HG02623 (cell line): Measurements from ENCODE around the gene GALNT7.
"Not testable (repeated sequence)": the region's sequence is repeated elsewhere in the genome, so short reads cannot be mapped to it uniquely, and the experiment has no call there.

ENCODE experiments used
- ATAC-seq: cut with Tn5 transposase; IDR thresholded peaks from one replicate; pipeline ENCODE4 v1.9.1; 2021; ENCODE audit warnings: moderate library complexity; ENCODE audit not compliant: unreplicated experiment

GALNT7 gene

DNA sequence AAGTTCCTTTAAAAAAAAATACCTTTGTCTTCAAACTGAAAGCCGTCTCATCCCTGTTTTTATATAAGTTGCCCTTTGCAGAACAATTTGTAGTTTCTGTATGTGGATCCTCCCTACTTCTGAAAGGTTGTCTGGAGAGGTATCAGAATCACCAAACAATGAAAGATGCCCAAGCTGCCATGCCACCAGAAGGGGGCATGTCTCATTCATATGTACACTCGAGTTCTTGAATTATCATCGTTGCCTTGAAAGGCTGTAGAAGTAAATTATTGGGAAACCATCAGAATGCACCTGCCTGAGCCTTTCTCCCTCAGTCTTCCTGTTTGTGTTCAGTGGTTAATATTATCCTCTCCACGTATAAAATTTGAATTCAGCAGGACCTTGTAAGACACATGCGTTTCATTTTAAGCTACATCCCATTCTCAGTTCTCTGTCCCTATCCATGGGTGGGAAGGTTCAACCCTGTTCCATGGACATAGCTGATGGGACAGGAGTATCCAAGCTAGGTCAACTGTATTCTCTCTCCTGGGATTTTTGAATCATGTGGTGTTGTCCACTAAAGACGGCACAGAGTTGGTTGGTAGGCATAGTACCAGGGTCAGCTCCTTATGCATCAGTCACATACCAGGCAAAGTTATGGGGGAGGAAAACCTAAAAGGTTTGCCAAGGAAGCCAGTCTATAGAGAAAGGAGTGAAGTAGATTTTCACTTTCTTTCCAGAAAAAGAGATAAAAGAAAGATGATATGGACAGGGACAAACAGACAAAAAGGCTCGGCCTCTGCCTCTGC, 24.0 kb downstream of the GALNT7 start:
- no peak for ATAC-seq

DNA sequence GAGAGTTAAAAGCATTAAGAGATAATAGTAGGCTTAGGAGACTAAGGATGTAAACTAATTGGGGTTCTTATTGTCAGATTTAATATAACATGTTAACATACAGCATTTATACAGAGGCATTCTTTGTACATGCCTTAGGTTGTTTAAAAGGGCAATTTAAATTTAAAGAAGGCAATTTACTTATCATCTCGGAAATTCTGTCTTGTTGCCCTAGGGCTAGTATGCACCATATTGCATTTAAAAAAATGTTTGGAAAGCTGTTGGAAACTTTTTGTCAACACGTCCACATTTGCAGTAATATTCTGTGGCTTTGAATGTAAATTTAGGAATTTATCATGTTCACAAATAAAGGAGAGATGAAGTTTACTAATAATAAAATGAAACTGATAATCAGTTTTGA, 25.5 kb downstream of the GALNT7 start:
- no peak for ATAC-seq

DNA sequence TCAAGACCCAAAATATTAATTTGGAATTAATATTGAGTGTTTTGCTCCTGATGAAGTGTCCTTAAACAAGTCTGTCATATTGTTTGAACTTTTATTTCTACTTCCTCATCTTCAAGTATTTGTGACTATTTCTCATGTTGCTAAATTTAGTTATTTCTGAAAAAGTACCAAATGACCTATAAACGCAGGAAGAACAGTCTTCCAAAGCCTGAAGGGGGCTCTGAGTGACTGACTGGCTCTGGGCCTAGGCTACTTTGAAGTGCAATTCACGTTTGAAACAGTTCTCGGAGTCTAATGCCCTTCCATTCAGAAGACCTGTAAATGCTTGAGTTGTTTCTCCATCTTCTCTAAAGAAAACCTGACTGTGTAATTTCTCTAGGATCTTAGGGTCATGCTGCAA, 26.5 kb downstream of the GALNT7 start:
- ATAC-seq: no peak

DNA sequence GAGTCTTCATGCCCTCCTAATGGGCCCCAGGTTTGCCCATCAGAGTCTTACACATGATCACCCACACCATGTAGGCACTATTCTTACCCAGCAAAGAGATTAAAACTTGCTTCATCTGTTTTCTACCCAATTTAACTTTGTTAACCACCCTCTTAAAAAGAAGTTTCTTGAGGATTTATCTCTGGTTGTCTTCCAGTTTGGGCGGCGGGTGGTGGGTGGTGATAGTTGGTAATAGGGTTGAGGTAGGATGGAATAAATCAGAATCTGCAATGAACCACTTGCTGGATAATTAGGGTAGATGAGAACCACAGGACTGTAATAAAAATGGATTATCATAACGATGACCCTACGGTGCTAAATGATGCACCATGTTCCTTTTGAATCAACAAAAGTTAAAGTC, 30.9 kb downstream of the GALNT7 start:
- no peak for ATAC-seq

DNA sequence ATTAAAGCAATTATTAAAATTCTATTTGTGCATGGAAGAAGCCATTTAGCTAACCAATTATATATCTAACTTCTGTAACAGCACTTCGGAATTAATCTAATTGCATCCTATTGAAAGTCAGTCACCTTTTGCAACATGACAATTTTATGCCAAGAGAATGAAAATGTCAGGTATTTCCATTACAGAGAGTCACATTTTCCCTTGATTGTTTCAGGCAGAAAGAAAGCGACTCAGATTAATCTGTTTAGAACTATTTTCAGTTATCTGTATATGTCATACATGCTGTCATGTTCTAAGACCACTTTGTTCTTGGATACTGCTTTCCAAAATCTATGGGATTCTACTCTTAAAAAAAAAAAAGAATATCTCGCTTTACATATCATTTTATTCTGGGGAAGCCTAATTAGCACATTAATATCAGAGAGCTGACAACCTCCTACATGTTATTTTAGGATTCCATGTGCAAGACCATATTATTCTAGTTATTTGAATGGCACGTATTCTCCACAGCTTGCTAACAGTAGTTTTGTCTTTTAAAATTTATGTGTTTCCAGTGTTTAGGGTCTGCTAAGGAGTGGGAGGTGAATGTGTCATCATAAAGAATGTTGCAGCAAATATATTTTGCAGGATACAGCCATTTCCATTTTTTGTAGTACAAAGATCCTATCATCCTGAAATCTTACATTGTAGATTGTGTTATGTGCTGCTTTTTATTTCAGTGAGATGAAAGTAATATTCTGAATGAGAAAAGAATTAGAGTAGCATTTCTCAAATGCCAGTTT, 31.7 kb downstream of the GALNT7 start:
- ATAC-seq: no peak

DNA sequence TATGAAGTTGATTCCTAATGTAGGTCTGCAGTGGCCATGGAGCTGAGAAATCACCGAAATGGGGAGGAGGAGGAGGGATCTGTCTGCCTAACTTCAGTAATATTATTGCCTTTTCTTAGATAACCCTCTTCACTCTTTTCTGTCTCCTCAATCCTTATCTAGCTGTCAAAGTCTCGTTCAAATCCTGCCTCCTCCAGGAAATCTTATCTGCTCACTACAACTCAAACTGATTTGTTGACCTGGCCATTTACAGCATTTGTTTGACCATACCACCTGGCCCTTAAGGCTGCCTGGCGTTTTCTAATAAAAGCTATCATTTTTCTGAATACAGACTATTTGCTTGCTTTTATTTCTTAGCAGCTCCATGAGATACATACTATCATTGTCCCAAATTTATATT, 33.8 kb downstream of the GALNT7 start:
- no peak for ATAC-seq

DNA sequence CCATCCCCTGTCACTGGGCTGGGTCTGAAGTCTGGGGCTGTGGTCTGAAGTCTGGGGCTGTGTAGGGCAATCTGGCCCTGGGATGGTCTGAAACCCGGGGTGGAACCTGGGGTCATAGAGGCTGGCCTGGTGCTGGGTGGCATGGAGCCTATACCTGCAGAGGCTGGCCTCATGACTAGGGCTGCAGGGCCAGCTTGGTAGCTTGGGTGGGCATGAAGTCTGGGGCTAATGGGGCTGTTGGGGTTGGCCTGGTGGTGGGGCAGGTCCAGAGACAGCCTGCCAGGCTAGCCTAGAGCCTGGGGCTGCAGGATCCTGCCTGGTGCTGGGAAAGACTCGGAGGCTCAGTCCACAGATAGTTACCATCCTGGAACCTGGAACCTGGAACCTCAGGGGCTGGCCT, 37.0 kb downstream of the GALNT7 start:
- ATAC-seq: no peak

DNA sequence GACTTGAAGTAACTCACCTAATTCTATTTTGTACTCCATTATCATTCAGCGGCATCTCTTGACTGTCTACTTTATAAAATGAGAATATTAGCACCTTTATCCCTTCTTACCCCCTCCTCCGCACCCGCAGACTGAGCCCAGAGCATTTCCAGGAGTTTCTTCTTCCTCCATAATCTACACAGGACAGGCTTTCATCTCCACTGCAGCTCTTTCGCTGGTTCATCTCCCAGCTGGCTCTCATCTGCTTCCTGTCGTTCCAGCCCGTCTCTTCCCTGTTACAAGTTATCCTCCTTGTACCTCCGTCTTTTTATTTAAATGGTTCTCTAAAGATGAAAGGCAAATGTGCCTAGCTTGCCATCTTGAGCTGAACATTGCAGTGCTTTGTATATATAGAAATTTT, 39.8 kb downstream of the GALNT7 start:
- no peak for ATAC-seq

DNA sequence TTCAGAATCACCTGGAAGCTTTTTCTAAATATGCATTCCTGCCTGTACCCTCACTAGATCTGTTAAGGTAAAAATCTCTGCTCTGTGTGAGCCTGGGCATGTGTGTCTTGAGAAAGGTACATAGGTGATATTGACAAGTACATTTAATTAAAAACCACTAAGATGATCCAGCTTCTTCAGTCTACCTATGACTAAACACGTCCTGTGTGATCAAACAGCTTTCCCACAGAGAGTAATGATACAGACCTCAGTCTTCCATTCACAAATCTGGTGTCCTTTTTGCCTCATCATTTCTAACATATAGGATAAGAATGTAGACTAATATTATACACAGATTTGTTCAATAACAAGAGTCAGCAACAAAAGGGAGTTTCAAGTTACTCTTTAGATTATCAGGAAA, 42.6 kb downstream of the GALNT7 start:
- ATAC-seq: no peak

DNA sequence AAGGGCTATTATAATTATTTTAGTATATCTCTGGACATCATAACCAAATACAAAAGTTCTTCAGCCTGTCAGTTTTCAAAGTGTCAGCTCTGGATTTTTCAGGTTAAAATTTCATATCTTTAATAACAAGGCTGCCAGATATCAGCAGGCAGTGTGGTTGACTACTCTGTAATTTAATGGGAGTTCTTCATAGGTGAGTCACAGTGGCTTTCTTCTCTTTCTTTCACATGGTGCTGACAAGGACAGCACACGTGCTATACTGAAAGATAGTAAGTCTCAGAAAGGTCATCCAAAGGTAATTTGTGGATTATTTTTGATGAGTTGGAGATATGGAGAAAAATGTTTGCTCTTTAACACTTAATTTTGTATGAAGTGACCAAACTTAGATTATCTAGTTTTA, 43.2 kb downstream of the GALNT7 start:
- no peak for ATAC-seq

DNA sequence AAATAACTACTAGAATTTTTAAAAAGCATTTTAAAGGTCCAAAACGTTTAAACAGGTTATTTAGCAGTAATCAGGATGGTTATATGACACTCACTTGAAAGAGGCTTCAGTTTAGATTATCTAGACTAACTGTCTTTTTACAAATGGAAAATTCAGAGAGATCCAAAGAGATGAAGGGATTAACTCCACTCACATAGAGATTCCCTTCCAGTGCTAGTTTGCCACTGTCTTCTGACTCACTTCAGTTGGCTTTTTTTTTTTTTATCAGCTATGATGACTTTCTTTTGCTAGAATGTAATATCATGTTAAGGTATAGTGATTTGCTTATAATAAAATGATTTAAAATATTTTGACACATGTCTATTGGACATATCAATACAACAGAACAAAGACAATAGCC, 43.8 kb downstream of the GALNT7 start:
- ATAC-seq: no peak

DNA sequence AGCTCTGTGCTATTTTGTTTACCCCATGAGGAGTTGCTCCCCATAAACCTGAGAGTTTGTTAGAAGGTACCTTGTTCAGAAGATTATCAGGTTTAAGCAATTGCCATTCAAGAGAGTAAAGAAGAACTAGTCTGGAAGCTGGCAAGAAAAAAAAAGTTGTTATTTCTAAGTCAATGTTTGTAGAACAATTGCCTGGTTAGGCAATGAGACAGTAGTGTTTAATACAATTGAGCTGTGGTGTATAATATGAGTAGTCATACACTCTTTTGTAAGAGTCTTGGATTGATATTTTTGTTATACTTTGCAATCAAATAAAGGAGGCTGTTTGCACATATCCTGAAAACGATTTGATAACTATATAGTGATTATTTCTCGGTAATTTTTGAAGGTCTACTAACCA, 44.7 kb downstream of the GALNT7 start:
- ATAC-seq: no peak

DNA sequence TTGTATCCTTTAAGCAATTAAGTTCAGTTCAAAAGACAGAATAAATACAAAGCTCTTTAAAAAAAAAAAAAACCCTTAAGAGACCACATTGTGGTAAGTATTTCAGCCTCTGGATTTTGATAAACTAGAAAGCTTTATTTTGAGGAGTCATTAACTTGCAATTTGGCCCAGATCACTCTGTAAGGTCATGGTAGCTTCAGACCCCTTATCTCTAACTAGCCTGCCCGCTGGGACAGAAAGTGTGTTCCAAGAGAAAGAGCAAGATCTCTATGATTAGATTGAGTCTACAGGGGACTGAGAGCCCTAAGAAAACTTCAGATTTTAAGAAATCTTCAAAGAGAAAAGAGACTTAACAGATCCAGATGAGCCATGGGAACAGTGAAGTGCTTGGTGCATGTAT, 45.6 kb downstream of the GALNT7 start:
- ATAC-seq: no peak

DNA sequence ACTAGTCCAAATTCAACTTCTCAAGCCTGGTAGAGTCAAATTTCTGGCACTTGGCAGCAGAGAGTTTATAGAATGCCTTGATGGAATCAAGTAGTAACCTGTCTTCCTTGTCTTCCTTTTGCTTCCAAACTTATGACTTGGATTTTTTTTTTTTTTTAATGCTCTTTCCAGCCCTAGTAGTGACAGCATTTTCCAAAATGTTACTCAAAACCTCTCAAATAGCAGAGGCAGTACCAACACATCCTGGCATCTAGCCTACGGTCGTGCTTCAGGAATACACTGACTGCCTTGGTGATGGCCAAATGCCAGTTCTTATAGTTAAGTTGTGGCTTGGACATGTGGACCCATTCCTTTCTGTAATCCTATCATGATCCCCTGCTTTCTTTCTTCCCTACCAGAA, 46.0 kb downstream of the GALNT7 start:
- ATAC-seq: no peak

DNA sequence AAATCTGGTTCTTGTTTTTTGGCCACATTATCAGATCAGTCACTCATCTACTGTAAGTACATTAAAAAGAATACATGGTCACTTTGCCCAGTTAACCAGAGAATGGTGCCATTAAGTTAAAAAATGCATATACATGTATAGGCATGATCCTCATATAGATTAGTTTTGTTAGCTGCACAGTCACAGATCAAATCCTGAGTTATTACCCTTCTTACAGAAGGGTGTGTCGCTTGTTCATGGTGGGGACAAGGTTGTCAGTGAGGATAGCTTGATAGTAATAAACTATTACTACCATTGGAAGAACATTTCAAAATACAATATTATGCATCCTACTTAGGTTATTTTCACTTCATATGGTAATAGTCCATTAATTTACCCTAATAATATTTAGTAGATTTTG, 48.5 kb downstream of the GALNT7 start:
- ATAC-seq: no peak

DNA sequence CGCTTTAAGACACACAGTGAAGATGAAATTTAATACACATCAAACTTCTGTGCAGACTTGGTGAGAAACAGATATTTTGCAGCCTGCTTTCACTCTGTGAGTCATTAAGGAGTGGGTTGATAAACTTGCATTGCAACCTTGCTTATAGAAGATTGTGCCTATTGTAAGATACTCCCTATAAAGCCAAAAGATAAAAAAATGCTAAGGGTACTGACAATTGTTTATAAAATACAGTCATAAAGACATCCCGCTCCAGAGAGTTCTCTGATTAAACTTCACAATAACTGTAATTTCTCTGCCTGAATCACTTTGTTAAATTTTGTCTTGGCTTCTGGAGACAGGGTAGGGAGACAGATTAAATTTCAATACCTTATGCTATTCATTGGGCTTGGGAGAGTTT, 49.1 kb downstream of the GALNT7 start:
- ATAC-seq: no peak

DNA sequence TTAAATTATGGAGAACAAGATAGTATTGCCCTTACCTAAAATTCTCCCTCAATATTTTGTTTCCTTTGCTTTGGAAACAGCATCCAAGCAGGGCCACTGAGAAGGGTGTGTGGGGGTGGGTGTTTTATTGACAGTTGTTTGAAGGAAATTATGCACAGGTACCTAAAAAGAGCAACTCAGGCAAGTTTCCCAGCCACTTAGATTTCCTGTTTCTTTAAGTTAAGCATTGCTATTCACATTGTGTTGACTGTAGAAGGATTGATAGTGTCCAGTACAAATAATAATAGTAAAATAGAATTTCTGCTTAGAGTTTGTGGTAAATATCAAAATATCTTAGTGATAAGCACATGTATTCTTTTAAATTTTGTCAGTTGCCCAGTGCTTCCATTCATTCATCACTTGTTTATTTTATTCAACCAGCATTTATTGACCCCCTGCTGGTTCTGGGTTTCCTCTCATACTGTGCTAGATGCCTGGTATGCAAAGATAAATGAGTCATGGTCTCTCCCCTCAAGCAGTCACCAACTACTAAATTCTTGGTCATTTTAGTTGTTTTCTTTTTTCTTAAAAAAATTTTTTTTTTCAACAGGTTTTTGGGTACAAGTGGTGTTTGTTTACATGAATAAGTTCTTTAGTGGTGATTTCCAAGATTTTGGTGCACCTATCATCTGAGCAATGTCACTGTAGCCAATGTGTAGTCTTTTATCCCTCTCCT, 50.0 kb downstream of the GALNT7 start:
- ATAC-seq: no peak

DNA sequence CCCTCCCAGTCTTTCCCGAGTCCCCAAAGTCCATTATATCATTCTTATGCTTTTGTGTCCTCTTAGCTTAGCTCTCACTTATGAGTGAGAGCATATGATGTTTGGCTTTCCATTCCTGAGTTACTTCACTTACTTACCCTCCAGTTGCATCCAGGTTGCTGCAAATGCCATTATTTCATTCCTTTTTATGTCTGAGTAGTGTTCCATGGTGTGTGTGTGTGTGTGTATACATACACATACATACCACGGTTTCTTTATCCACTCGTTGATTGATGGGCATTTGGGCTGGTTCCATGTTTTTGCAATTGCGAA, 50.5 kb downstream of the GALNT7 start:
- ATAC-seq: not testable (repeated sequence)

DNA sequence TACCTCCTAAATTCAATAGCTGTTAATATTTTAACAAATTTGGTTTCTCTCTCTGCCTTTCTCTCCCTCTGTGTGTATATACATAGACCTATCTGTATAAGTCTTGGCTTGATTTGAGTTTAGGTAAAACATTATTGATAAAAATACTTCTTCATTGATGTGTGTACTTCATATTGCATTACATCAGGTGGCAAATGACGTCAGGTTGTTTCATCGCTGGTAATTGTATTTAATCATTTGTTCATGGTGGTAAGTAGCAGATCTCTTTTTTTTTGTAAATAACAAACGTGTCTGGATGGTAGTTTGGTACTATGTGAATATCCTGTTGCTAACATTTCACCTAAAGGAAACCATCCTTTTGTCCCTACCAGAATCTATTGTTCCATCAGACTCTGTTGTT, 55.1 kb downstream of the GALNT7 start:
- ATAC-seq: no peak

DNA sequence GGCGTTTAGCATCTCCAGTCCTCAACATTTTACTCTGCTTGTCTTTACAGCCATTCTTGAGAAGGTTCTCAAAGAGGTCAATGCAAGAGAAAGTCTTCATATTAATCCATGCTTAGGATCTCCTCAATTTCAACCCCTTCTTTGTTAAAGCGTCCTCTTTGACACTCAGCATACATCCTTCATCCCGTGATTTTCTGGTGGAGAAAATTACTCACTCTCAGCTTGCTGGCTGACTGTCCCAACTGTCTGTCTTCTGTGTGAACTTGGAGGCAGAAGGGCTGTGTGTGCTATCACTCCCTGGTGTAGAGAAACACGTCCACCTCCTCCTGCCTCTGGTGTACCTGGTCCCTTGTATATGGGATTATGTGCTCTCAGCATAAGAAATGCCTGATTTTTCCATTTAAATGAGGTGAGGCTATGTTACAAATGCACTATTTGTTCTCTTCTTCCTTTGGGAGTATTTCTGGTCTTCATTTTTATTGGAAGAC, 57.8 kb downstream of the GALNT7 start:
- ATAC-seq: no peak

DNA sequence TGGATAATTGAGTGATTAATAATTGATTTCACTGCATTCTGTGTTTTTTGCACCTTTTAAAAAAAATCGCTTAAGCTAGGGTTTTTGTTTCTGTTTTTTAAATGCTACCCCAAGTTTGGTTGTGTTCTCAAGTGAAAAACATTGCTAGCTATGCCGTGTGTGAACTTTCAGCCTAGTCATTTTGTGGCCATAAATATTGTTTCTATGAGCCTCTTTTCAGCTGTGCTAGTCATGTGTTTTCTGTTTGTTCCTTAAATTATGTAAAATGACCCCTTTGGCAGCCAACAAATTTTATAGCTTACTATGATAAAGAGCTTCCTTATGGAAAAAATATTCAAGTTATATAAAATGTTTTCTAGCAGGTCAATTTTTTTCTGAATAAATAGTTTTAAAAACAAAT, 59.1 kb downstream of the GALNT7 start:
- no peak for ATAC-seq

DNA sequence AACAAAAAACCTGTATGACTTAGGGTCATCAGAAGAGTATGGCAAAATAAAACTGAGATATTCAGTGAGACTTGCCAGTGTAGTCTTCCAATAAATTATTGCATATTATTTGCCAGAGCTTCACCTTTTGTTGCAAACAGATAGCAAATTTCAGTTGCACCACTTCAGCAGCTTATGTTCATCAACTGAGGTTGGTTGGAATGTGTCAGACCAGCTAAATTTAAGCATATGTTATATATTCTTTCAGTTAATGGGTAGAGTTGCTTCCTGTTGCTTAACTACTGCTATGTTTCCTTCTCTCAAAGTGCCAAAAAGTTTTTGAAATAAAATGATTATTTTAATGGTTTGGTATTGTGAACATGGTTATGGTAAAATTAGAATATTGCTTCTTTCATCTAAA, 61.5 kb downstream of the GALNT7 start:
- ATAC-seq: no peak
